GM18502 (cell line): ENCODE results near the gene POLR3GL.
A peak's percentile ranks its signal among the peaks of the same experiment; 100 is the strongest.

ENCODE experiments used
- ATAC-seq: cut with Tn5 transposase; IDR thresholded peaks from one replicate; pipeline ENCODE4 v1.9.1; 2021; ENCODE audit warnings: mild to moderate bottlenecking; ENCODE audit not compliant: unreplicated experiment, poor library complexity

Gene POLR3GL

GRCh38 chr1:145947551-145947950, 16.9 kb upstream of the POLR3GL start:
- no peak for ATAC-seq

DNA sequence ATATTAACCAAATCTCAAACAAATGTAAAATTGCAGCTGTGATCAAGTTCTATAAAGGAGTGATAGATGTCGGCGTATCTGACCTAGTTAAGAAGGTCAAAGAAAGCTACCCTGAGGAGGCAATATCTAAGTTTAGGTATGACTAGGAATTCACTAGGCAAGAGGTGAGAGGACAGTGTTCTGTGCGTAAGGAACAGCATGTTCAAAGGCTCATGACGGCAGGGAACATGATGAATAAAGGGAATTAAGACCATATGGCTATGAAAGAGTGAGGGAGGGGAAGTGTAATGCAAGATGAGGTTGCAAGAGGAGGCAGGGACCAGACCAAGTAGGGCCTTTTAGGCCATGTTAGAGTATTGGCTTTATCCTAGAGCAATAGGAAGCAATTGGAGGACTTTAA, 15.3 kb upstream of the POLR3GL start:
- no peak for ATAC-seq

- no peak for ATAC-seq
Observed at GRCh38 chr1:145951526-145951925, 13.0 kb upstream of the POLR3GL start.

GRCh38 chr1:145952903-145953302, 11.6 kb upstream of the POLR3GL start:
- no peak for ATAC-seq

DNA sequence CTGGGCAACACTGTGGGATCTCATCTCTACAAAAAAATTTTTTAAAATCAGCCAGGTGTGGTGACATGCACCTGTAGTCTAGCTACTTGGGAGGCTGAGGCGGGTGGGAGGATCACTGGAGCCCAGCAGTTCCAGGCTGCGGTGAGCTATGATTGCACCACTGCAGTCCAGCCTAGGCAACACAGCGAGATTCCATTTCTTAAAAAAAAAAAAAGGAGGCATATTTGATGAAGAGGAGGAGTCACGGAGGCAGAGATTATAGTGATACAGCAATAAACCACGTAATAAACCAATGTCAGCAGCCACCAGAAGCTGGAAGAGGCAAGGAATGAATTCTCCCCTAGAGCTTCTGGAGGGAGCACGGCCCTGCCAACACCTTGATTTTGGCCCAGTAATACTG, 10.6 kb upstream of the POLR3GL start:
- no peak for ATAC-seq

- ATAC-seq: no peak
Observed at GRCh38 chr1:145955436-145955835, 9.1 kb upstream of the POLR3GL start.

- ATAC-seq: no peak
Observed at GRCh38 chr1:145956361-145956760, 8.1 kb upstream of the POLR3GL start.

- no peak for ATAC-seq
Observed at GRCh38 chr1:145956781-145957442, 7.6 kb upstream of the POLR3GL start.

GRCh38 chr1:145957443-145958319, 6.8 kb upstream of the POLR3GL start, which contains the start of gene LIX1L:
TSS of gene LIX1L (minus strand) at chr1:145958017. CDS start at chr1:145957927, 90 bp downstream.
- peak; percentile 88 for ATAC-seq

DNA sequence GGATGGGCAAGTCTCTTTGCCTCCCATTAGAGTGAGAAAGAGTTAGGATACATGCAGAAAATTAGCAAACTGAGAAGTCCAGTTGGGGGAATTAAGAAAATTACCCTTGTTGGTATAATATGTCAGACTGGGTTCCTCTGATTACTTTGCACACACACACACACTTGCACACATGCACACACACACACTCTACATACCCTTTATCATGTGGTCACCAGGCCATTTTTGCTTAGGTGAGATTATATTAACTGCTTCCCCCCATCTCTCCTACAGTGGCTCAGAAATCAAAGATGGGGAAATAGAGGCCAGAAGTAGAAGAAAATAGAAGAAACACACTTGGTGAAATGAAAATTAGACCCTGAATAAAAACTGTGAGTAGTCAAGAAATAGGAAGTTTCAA, 5.8 kb upstream of the POLR3GL start:
- no peak for ATAC-seq

DNA sequence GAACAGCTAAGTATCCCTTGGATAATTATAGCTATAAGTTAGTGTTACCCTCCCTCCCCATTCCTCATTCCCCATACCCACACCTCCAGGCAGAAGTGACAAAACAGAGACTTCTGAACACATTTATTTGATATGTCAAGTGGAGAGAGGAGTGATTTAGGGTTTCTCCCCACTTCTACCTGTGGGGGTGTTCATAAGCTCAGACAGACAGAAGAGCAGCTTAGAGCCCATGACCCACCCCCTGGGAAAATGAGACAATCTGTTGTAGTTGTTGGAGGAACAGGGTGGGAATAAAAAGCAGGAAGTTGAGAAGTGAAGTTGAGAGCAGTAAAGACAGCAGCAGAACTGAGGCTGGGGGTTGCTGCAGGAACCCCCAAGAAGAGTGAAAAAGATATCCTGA, 5.2 kb upstream of the POLR3GL start:
- ATAC-seq: no peak

- no peak for ATAC-seq
Observed at GRCh38 chr1:145959957-145960467, 4.5 kb upstream of the POLR3GL start.

DNA sequence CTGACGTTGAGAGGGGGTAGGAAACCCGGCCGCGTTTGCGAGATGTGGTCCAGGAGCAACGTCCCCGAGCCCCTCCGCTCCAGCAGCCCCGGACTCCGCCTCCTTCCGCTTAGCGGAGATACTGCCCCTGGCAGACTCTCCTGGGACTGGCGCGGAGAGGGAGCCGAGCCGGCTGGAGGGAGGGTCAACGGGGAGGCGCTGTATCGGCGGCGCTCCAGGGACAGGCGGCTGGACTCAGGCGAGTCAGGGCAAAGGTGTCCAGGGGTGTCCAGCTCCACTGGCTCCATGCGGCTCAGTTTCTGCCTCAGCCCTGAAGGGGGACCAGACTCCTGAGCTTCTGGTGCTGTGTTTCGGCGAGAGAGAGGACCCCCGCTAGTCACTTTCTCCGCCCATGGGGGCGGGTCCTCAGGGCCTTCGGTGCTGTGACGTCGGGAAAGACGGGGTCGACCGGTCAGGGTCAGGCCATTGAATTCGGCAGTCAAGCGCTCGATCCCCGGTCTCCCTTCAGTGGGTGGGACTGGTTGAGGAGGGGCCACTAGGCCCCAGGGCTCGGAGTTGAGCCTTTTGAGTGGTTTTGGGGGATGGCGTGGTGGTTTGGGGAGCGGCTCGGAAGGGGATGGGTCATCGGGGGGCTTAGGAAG, 3.9 kb upstream of the POLR3GL start:
- no peak for ATAC-seq

DNA sequence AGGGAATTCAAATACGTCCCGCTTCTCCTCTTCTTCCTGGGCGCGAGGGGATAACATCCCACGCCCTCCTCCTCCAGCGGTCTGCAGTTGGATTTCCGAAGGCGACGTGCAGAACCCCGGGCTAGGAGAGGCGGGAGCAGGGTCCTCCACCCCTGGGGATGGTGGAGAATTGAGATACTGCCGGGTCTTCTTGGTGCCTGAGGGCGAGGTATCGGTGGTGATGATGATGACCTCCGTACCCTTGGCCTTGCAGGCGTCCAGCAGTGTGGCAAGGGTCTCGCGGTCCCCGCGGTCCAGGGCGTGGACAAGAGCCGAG, 3.4 kb upstream of the POLR3GL start:
- no peak for ATAC-seq

- ATAC-seq: no peak
Observed at GRCh38 chr1:145961425-145962156, 2.9 kb upstream of the POLR3GL start.

GRCh38 chr1:145962157-145963102, 2.1 kb upstream of the POLR3GL start:
- no peak for ATAC-seq

GRCh38 chr1:145963265-145964019, 1.0 kb upstream of the POLR3GL start:
- ATAC-seq: no peak

- no peak for ATAC-seq
Observed at GRCh38 chr1:145965119-145965744, 742 bp downstream of the POLR3GL start.
